GM10248 (cell line): ENCODE measurements around the gene KIF3C.

Source experiments
- CTCF ChIA-PET: fragments of 300-600 bp; sonication (Branson Sonifier 250); formaldehyde crosslinking; extraction: SDS; loops from one replicate; lab custom pipeline; 2021; ENCODE audit warnings: antibody characterized with exemption; lab: Yijun Ruan, JAX
- POLR2A ChIA-PET: fragments of 350-650 bp; sonication (Branson Sonifier 250); formaldehyde crosslinking; extraction: SDS; loops from one replicate; lab custom pipeline; 2020; ENCODE audit warnings: antibody characterized with exemption; lab: Yijun Ruan, JAX
- DNase-seq: peaks from one replicate; pipeline ENCODE4 v3.0.0; 2012; ENCODE audit errors: extremely low spot score
- CTCF ChIP-seq: IDR thresholded peaks from 2 replicates; pipeline ENCODE4 v1.5.1; 2012; ENCODE audit warnings: mild to moderate bottlenecking, low read depth; ENCODE audit errors: extremely low read depth, missing control alignments, control extremely low read depth

Gene KIF3C

GRCh38 chr2:25991965-25992364, 9.7 kb upstream of the KIF3C start:
- no peak for TF ChIP-seq CTCF
- no peak for DNase-seq
- CTCF ChIA-PET = interaction anchor here (0.6 to 6.9 kb wide), 36 partner anchors 8 to 390 kb away, joined by 3 to 69 read pairs (median 3); partner anchors contain the start of genes HADHA, HADHB, KIF3C and RAB10
- POLR2A ChIA-PET = no interaction called here

- DNase-seq = no peak
- no peak for TF ChIP-seq CTCF
- POLR2A ChIA-PET = no interaction called here
- CTCF ChIA-PET = interaction anchor here (1.0 to 6.9 kb wide), 2 partner anchors 10 to 155 kb away, joined by 3 to 69 read pairs; no protein-coding TSS in a partner anchor
These were observed 6.9 kb upstream of the KIF3C start for GRCh38 chr2:25989154-25989553.

- TF ChIP-seq CTCF = no peak
These were observed 5.8 kb upstream of the KIF3C start for GRCh38 chr2:25988134-25988533.

GRCh38 chr2:25983735-25984134, 1.4 kb upstream of the KIF3C start:
- no peak for TF ChIP-seq CTCF
- ChIA-PET POLR2A (no interaction called here), CTCF (interaction anchor here (1.0 to 2.1 kb wide), 4 partner anchors 27 to 162 kb away, joined by 3 to 9 read pairs (median 4); no protein-coding TSS in a partner anchor)
- no peak for DNase-seq

More at GRCh38 chr2:25988134-25988533, 5.8 kb upstream of the KIF3C start:
- ChIA-PET CTCF (interaction anchor here (1.8 to 6.9 kb wide), 2 partner anchors 12 to 156 kb away, joined by 4 to 69 read pairs; no protein-coding TSS in a partner anchor), POLR2A (no interaction called here)
- no peak for DNase-seq

DNA sequence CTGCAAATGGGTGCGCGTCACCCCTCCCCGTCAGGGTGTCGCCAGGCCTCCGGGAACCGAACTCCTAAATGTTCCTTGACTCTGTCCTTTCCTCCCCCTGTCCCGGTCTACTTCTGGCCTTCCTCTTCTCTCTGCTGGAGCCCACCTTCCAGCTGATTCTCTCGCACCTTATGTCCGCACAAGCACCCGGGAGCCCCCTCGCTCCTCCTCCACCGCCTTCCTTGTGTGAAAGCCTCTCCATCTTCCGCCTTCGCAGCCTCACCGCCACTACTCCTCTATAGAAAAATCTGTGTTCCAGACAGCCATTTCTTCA, 627 bp upstream of the KIF3C start:
- ChIA-PET POLR2A (no interaction called here), CTCF (interaction anchor here (1.1 to 1.9 kb wide), 2 partner anchors 32 to 105 kb away, joined by 3 to 7 read pairs; no protein-coding TSS in a partner anchor)
- no peak for DNase-seq
- TF ChIP-seq CTCF = no peak

DNA sequence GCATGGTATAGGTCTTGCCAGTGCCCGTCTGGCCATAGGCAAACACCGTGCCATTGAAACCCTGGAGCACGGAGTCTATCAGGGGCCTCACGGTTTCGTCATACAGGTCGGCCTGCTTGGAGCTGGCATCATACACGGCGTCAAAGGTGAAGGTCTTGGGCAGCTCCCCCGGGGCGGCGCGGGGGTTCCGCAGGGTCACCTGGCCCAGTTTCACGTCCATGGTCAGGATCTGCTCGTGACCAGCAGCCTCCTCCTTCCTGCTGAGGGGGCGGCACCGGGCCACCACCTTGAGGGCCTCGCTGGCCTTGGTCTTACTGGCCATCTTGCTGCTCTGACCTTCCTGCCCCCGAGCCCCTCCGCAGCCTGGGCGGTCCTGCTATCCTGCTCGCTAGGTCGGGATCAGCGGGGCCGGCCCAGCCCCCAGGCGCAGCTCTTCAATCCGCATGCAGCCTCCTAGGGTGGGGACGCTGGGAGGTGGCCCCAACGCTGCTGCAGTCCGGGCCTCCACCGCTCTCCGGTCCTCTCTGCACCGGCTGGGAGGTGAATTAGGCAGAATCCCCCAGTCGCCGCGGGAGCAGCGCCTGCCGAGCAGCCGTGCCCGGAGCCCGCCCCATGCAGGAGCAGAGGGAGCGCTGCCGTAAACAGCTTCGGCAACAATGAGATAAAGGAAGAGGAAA, 563 bp downstream of the KIF3C start:
- POLR2A ChIA-PET = interaction anchor here (0.6 kb wide), 2 partner anchors 18 to 220 kb away, joined by 6 to 11 read pairs; no protein-coding TSS in a partner anchor

More for the DNA sequence above, 563 bp downstream of the KIF3C start:
- TF ChIP-seq CTCF = no peak
- CTCF ChIA-PET = interaction anchor here (1.4 to 4.2 kb wide), 3 partner anchors 9 to 164 kb away, joined by 3 to 33 read pairs (median 7); no protein-coding TSS in a partner anchor
- DNase-seq = peak; percentile 47
